Heart left ventricle (tissue), 13 donors: ENCODE results near the gene RAB32.
"Not testable (repeated sequence)": the region's sequence is repeated elsewhere in the genome, so short reads cannot be mapped to it uniquely, and the experiment has no call there.

ENCODE experiments used
- POLR2A ChIP-seq, 2 donors: fragments of 450-650 bp; IDR thresholded peaks; one replicate each; pipeline ENCODE4 v1.6.1; 2017; ENCODE audit warnings: antibody characterized with exemption in 2 of 2, mild to moderate bottlenecking in 2 of 2, moderate library complexity in 2 of 2
- TF ChIP-seq, protein P1 (sequence below), 12 donors: fragments of 200-600 bp; sonication (generic) in 4 of 12; IDR thresholded peaks; one replicate each; pipeline versions ENCODE4 v1.5.0 to v1.8.0; 2018 to 2022; ENCODE audit warnings: antibody characterized with exemption in 12 of 12, mild to moderate bottlenecking in 5 of 12
- donor health status: ischemic (EF 13 %, LVEDD 7.1; RV severe dilation, severe dysfunction).
- donor health status: DM: no; HTN: yes; CAD: no.
- donor health status: DM: no; HTN: no; CAD: no.
- donor health status: ischemic (EF 25% LVEDD 6.9; RV normal size, moderate dysfunction).
- donor health status: ischemic (EF 25% LVEDD 5.7; RV mildly dilated, moderate dysfunction).
- donor health status: ischemic (EF 35%, LVEDD 5.7; RV mildly dilated, moderate dysfunction).
- donor health status: nonischemic (EF 11% LVEDD 7.7; RV severe dilation, severe dysfunction).
- donor health status: DM: yes; HTN: yes; CAD: no.
- donor health status: PGD.
- donor health status: ischemic (EF 29% LVEDD 5.4; RV normal size, mild dysfunction).
- donor health status: nonischemic (EF 23%, LVEDD 6.1; RV moderate dilation, normal function).

DNA sequence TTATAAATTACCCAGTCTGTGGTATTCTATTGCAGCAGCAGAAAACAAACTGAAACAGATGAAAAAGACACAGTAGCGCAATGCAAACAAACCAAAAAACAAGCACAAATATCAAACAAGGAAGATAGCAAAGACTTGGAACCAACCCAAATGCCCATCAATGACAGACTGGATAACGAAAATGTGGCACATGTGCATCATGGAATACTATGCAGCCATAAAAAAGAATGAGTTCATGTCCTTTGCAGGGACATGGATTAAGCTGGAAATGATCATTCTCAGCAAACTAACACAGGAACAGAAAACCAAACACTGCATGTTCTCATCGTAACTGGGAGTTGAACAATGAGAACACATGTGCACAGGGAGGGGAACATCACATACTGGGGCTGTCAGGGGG, 25.0 kb downstream of the RAB32 start:
- TF ChIP-seq, protein P1, sequence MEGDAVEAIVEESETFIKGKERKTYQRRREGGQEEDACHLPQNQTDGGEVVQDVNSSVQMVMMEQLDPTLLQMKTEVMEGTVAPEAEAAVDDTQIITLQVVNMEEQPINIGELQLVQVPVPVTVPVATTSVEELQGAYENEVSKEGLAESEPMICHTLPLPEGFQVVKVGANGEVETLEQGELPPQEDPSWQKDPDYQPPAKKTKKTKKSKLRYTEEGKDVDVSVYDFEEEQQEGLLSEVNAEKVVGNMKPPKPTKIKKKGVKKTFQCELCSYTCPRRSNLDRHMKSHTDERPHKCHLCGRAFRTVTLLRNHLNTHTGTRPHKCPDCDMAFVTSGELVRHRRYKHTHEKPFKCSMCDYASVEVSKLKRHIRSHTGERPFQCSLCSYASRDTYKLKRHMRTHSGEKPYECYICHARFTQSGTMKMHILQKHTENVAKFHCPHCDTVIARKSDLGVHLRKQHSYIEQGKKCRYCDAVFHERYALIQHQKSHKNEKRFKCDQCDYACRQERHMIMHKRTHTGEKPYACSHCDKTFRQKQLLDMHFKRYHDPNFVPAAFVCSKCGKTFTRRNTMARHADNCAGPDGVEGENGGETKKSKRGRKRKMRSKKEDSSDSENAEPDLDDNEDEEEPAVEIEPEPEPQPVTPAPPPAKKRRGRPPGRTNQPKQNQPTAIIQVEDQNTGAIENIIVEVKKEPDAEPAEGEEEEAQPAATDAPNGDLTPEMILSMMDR (IDR thresholded peaks at IDR 0.05) = not testable (repeated sequence)
- not testable (repeated sequence) for TF ChIP-seq POLR2A (IDR thresholded peaks at IDR 0.05)
